Cardiac fibroblast (primary cell): ENCODE measurements around the gene CALHM1.
A peak's percentile ranks its signal among the peaks of the same experiment; 100 is the strongest.
"Not testable (repeated sequence)": the region's sequence is repeated elsewhere in the genome, so short reads cannot be mapped to it uniquely, and the experiment has no call there.

Experiments used
- DNase-seq, 2 donors: peaks; one replicate each; pipeline versions ENCODE4 v3.0.0 to v3.0.0-alpha.2; 2010; ENCODE audit warnings: low read depth in 2 of 2
- H3K4me3 ChIP-seq, 2 donors: replicated peaks in 1 of 2; 1 replicate in 1 of 2; 2 replicates in 1 of 2; pipeline ENCODE4 v1.5.1; 2011; ENCODE audit warnings: low read depth in 2 of 2, low read length in 2 of 2, mild to moderate bottlenecking in 2 of 2, moderate library complexity in 1 of 2
- TF ChIP-seq, protein P1 (sequence below): IDR thresholded peaks from one replicate; pipeline ENCODE4 v1.5.1; 2011; ENCODE audit warnings: low read depth, mild to moderate bottlenecking, low read length, inconsistent platforms

CALHM1 gene

DNA sequence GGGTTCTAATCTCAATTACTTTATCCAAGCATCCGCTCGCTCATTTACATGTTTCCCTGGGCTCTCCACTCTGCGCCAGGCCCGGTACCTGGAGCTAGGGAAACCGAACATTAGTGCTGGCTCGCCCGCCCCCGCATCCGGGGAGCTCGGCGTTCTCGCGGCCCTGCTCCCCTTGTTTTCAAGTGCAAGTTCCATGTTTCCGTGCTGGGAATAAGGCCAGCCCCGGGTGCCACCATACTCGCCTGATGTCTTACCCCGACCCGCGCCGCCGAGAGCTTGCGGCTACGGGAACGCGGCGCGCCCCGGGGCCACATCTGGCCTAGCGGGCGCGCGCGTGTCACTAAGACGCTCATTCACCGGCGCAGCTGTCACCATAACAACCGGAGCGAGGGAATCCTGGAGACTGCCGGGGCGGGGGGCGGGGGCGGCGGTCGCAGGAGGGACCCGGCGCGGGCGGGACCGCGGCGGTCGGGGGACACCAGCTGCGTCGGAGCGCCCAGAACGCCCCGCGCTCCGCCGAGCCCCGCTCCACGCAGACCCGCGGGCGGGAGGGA lies 34.7 kb upstream of the CALHM1 start, which contains the start of gene NEURL1:
TSS of gene NEURL1 (plus strand) at position 344 of the 554 bp plus-strand sequence. CDS start 683 bp downstream, outside the sequence.
- H3K4me3 ChIP-seq: peak within 1 kb of the TSS; percentile 37 to 44
- TF ChIP-seq, protein P1, sequence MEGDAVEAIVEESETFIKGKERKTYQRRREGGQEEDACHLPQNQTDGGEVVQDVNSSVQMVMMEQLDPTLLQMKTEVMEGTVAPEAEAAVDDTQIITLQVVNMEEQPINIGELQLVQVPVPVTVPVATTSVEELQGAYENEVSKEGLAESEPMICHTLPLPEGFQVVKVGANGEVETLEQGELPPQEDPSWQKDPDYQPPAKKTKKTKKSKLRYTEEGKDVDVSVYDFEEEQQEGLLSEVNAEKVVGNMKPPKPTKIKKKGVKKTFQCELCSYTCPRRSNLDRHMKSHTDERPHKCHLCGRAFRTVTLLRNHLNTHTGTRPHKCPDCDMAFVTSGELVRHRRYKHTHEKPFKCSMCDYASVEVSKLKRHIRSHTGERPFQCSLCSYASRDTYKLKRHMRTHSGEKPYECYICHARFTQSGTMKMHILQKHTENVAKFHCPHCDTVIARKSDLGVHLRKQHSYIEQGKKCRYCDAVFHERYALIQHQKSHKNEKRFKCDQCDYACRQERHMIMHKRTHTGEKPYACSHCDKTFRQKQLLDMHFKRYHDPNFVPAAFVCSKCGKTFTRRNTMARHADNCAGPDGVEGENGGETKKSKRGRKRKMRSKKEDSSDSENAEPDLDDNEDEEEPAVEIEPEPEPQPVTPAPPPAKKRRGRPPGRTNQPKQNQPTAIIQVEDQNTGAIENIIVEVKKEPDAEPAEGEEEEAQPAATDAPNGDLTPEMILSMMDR: no peak
- no peak for DNase-seq

DNA sequence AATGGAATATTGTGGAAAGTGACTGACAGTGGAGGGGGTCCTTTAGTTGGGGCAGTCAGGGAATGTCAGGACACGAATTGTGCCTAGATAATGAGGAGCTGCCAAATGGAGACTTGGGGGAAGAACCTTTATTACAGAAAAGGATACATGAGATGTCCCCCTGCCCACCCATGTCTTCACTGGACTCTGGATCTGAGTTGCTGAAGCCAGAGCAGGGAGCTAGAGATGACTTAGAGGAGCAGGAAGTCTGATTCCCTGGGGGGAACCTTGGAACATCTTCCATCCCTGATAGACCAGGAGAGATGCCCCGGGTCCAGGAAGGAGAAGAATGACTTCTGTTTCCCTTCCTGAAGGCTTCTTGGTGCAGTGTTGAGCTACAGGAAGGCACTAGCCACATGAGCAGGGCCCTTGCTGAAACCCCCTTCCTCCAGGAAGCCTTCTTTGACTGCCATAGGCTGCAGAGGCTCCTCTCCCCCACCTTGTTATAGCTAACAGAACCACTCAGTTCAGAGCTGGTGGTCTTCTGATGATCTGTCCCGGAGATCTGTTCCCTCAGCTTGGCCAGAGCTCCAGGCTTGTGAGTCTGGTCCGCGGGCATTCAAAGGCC lies 34.1 kb upstream of the CALHM1 start:
- H3K4me3 ChIP-seq: no peak overlapping the region
- TF ChIP-seq, protein P1: no peak
- no peak for DNase-seq

DNA sequence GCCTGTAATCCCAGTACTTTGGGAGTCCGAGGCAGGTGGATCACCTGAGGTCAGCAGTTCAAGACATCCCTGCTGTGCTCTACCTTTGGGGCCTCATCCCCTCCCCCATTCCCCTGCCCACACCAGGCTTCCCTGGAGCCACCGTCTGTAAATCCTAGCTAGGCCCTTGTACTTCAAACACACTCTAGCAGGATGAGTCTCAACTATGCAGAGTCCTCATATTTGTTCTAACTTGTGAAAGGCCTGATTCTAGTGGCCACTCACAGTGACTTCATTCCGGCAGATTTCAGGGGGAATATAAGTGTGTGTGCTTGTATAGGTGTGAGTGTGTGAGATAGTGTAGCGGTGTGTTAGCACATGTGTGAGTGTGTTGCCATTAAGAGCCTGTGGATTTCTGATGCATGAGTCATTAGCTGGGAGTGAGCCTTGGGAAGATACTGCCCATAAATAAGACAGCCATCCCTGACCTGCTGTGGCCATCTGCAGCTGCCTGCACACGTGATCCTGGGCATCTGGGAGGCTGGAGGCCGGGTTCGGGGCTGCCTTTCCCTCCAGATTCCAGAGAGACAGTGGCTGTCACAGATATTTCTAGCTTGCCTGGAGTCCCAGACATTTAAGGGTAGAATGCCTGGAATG lies 33.1 kb upstream of the CALHM1 start:
- DNase-seq: peak; percentile 88 to 90
- TF ChIP-seq, protein P1: no peak
- no peak overlapping the region for H3K4me3 ChIP-seq

DNA sequence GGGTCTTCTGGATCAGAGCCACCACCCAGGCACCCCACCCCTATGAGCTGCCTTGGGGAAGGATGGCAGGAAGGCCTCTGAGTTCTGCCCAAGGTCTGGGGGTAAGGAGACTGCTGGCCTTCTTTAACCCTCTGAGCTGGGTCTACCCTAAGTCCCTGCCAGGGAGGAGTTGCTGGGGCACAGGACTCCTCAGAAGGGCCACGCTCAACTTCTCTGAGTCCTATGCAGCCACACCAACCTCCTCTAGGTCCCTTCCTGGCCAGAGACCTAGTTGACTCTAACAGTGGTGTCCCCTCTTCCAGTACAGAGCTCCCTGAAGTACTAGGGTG lies 32.2 kb upstream of the CALHM1 start:
- no peak for DNase-seq
- no peak overlapping the region for H3K4me3 ChIP-seq
- TF ChIP-seq, protein P1: no peak

DNA sequence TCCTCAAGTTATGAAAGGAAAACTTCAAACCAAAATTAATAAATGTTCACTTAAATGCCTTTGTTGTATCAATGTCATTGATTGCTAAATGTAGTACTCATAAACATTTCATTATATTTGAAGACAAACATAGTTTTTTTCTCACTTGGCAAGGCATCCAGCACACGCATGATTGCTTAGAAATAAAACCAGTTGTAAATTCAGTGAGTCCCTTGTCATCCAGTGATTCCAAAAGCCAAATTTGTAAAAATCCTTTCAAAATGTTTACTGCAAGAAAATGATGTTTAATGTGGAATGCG lies 28.7 kb upstream of the CALHM1 start:
- DNase-seq: no peak
- TF ChIP-seq, protein P1: no peak
- H3K4me3 ChIP-seq: no peak overlapping the region

DNA sequence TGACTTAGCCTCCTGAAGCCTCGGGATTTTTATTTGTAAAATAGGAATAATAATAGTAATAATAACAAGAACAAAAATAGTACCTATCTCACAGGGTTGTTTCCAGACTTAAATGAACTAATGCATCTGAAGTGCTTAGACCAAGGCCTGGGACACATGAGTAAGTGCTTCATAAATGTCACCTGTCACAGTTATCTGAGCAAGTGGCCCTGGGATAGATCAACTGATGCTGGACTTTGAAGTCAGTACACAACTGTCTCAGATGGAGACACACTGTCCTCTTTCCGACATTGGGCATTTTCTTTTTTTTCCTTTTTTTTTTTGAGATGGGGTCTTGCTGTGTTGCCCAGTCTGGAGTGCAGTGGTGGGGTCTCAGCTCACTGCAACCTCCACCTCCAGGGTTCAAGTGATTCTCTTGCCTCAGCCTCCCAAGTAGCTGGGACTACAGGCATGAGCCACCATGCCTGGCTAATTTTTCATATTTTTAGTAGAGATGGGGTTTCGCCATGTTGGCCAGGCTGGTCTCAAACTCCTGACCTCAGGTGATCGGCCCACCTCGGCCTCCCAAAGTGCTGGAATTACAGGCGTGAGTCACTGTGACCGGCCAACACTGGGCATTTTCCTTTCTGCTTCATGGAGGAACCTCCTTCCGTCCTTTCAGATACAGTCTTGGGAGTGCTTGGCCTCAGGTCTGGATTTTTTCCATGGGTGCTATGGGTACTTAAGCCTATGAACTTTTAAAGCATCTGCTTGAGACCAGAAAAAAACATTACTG lies 28.1 kb upstream of the CALHM1 start:
- not testable (repeated sequence) for DNase-seq

DNA sequence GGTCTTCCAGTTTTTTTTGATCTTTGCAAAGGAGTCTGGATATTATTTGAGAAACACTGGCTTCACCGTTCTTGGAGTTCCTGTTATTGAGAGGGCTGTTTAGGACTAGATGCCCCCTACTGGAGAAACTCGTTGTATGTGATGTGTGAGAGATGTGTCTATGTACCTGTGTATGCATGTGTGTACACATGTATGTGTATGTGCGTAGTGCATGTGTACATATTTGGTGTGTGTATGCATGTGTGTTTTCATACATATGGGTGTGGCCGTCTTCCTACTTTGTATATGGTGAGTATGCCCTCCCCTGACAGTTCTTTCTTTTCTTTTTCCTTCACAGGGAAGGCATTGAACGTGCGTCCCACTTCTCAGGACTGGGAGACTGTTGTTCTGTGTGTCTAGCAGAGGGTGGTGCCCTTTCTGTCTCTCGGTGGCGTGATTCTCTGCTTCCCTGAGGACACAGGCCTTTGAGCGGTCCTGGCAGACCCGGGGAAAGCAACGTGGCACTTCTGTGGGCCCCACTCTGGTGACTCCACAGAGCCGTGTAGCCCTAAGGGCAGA lies 23.4 kb upstream of the CALHM1 start:
- peak; percentile 88 to 89 for DNase-seq
- TF ChIP-seq, protein P1: peak; percentile 75

More for the DNA sequence above, 28.1 kb upstream of the CALHM1 start:
- H3K4me3 ChIP-seq: not testable (repeated sequence)

More for the DNA sequence above, 23.4 kb upstream of the CALHM1 start:
- H3K4me3 ChIP-seq: no peak overlapping the region
